GM12864 (cell line): Measurements from ENCODE around the gene TOP2B.
A peak's percentile ranks its signal among the peaks of the same experiment; 100 is the strongest.

Source experiments
- DNase-seq: peaks from one replicate; pipeline ENCODE4 v3.0.0-alpha.2; 2011; ENCODE audit warnings: low read depth
- H3K4me3 ChIP-seq: 2 replicates; pipeline ENCODE4 v1.5.1; 2011; ENCODE audit warnings: mild to moderate bottlenecking, low read depth, low read length, control low read depth
- CTCF ChIP-seq: IDR thresholded peaks from 2 replicates; pipeline ENCODE4 v1.5.1; 2011; ENCODE audit warnings: low read depth, mild to moderate bottlenecking, moderate library complexity, low read length, control low read depth, inconsistent platforms; ENCODE audit errors: missing control alignments

TOP2B gene

GRCh38 chr3:25664812-25665314 lies at the start of gene TOP2B:
Gene TOP2B, minus strand, starts transcription at chr3:25664907. Its CDS starts 610 bp downstream, at chr3:25664297.
- H3K4me3 ChIP-seq, result peak within 1 kb of the TSS; percentile 78
- no peak for TF ChIP-seq CTCF
- DNase-seq, result peak; percentile 92

- TF ChIP-seq CTCF, result no peak
Observed at GRCh38 chr3:25713341-25713985, 48.8 kb upstream of the TOP2B start.

GRCh38 chr3:25711090-25711489 lies 46.4 kb upstream of the TOP2B start:
- H3K4me3 ChIP-seq, result no peak overlapping the region
- no peak for TF ChIP-seq CTCF
- no peak for DNase-seq

More at GRCh38 chr3:25713341-25713985, 48.8 kb upstream of the TOP2B start:
- DNase-seq, result no peak
- no peak overlapping the region for H3K4me3 ChIP-seq

- no peak overlapping the region for H3K4me3 ChIP-seq
- TF ChIP-seq CTCF, result no peak
- no peak for DNase-seq
Observed at GRCh38 chr3:25708036-25708435, 43.3 kb upstream of the TOP2B start.

- no peak for TF ChIP-seq CTCF
- DNase-seq, result no peak
Observed at GRCh38 chr3:25707268-25707926, 42.7 kb upstream of the TOP2B start.

GRCh38 chr3:25706213-25706612 lies 41.5 kb upstream of the TOP2B start:
- no peak overlapping the region for H3K4me3 ChIP-seq
- no peak for DNase-seq
- no peak for TF ChIP-seq CTCF

More at GRCh38 chr3:25707268-25707926, 42.7 kb upstream of the TOP2B start:
- no peak overlapping the region for H3K4me3 ChIP-seq

- no peak for TF ChIP-seq CTCF
- DNase-seq, result no peak
- no peak overlapping the region for H3K4me3 ChIP-seq
Observed at GRCh38 chr3:25697553-25697952, 32.8 kb upstream of the TOP2B start.
